HepG2 (cell line): ENCODE data around the gene HEXA. TPM values are rescaled to one million over a fixed set of nuclear protein-coding genes. Genes with fewer than 3 reads are reported as not detected.

Source experiments
- AKAP8 ChIP-seq: sonication (generic); formaldehyde crosslinking; IDR thresholded peaks from 2 replicates; pipeline ENCODE4 v1.5.1; 2020; ENCODE audit warnings: mild to moderate bottlenecking, missing genetic modification reagents
- ATF7-NPFF ChIP-seq: sonication (generic); formaldehyde crosslinking; IDR thresholded peaks from 2 replicates; pipeline ENCODE4 v1.8.1; 2023; ENCODE audit warnings: mild to moderate bottlenecking, low read depth, missing genetic modification reagents, moderate library complexity
- FOXC1 ChIP-seq: sonication (generic); formaldehyde crosslinking; IDR thresholded peaks from 2 replicates; pipeline ENCODE4 v1.8.0; 2022; ENCODE audit warnings: mild to moderate bottlenecking, missing genetic modification reagents, borderline replicate concordance
- FOXK2 ChIP-seq: fragments of 450-650 bp; IDR thresholded peaks from 2 replicates; pipeline ENCODE4 v1.6.1; 2016
- ISL2 ChIP-seq: sonication (generic); formaldehyde crosslinking; IDR thresholded peaks from 2 replicates; pipeline ENCODE4 v1.5.0; 2020; ENCODE audit warnings: missing genetic modification reagents
- MED1 ChIP-seq: sonication (generic); formaldehyde crosslinking; IDR thresholded peaks from 2 replicates; pipeline ENCODE4 v1.4.0; 2020; ENCODE audit warnings: missing genetic modification reagents
- NKX3-1 ChIP-seq: sonication (generic); formaldehyde crosslinking; IDR thresholded peaks from 2 replicates; pipeline ENCODE4 v1.5.0; 2020; ENCODE audit warnings: missing genetic modification reagents
- TBX3 ChIP-seq: fragments of 450-650 bp; IDR thresholded peaks from 2 replicates; pipeline ENCODE4 v1.6.1; 2017; ENCODE audit warnings: antibody characterized with exemption, mild to moderate bottlenecking, inconsistent platforms, borderline replicate concordance
- YEATS2 ChIP-seq: sonication (generic); formaldehyde crosslinking; IDR thresholded peaks from 2 replicates; pipeline ENCODE4 v1.4.0; 2020; ENCODE audit warnings: missing genetic modification reagents, borderline replicate concordance
- ZBTB37 ChIP-seq: sonication (generic); formaldehyde crosslinking; IDR thresholded peaks from 2 replicates; pipeline ENCODE4 v1.4.0; 2020; ENCODE audit warnings: mild to moderate bottlenecking, missing genetic modification reagents
- ZNF30 ChIP-seq: sonication (generic); formaldehyde crosslinking; IDR thresholded peaks from 2 replicates; pipeline ENCODE4 v1.5.0; 2020; ENCODE audit warnings: mild to moderate bottlenecking, missing genetic modification reagents
- ZNF326 ChIP-seq: sonication (generic); formaldehyde crosslinking; IDR thresholded peaks from 2 replicates; pipeline ENCODE4 v1.4.0; 2020; ENCODE audit warnings: missing genetic modification reagents, borderline replicate concordance
- ZNF333 ChIP-seq: sonication (generic); formaldehyde crosslinking; IDR thresholded peaks from 2 replicates; pipeline ENCODE4 v1.4.0; 2020; ENCODE audit warnings: mild to moderate bottlenecking, missing genetic modification reagents, borderline replicate concordance
- ZNF367 ChIP-seq: sonication (generic); formaldehyde crosslinking; IDR thresholded peaks from 2 replicates; pipeline ENCODE4 v1.4.0; 2020; ENCODE audit warnings: missing genetic modification reagents, borderline replicate concordance
- ZNF484 ChIP-seq: sonication (generic); formaldehyde crosslinking; IDR thresholded peaks from 2 replicates; pipeline ENCODE4 v1.5.1; 2020; ENCODE audit warnings: mild to moderate bottlenecking, low read depth, missing genetic modification reagents, borderline replicate concordance
- ZNF609 ChIP-seq: sonication (generic); formaldehyde crosslinking; IDR thresholded peaks from 2 replicates; pipeline ENCODE4 v1.4.0; 2020; ENCODE audit warnings: mild to moderate bottlenecking, missing genetic modification reagents, borderline replicate concordance
- ZSCAN31 ChIP-seq: sonication (generic); formaldehyde crosslinking; IDR thresholded peaks from 2 replicates; pipeline ENCODE4 v1.5.0; 2020; ENCODE audit warnings: low read depth, mild to moderate bottlenecking, missing genetic modification reagents
- polyA plus RNA-seq, 8 experiments: library from polyadenylated mRNA; depleted of rRNA in 3 of 8; stranded (reverse) in 7 of 8; unstranded in 1 of 8; fragments of >200 nt; fragmentation: Illumina TruSeq in 4 of 8; extraction: Trizol in 4 of 8; gene quantifications; 2 replicates each; pipeline versions ENCODE4 v1.2.1 to v1.2.3, GENCODE V29; 2011 to 2016; ENCODE audit warnings: low read depth in 4 of 8, missing spikeins in 1 of 8, mixed read lengths in 1 of 8; ENCODE audit not compliant: insufficient read depth in 1 of 8
- total RNA-seq, 5 experiments: library from RNA; depleted of rRNA; stranded (reverse); fragments of >200 nt; fragmentation: Illumina TruSeq; extraction: Trizol; gene quantifications; 2 replicates each; pipeline ENCODE4 v1.2.3, GENCODE V29; 2016; ENCODE audit warnings: low read depth in 1 of 5
- TF ChIP-seq, protein P1 (sequence below): sonication (generic); formaldehyde crosslinking; IDR thresholded peaks from 2 replicates; pipeline ENCODE4 v1.5.0; 2020; ENCODE audit warnings: mild to moderate bottlenecking, missing genetic modification reagents, borderline replicate concordance
- TF ChIP-seq, protein P2 (sequence below): sonication (generic); formaldehyde crosslinking; IDR thresholded peaks from 2 replicates; pipeline ENCODE4 v1.9.0; 2021; ENCODE audit warnings: missing genetic modification reagents, mild to moderate bottlenecking, borderline replicate concordance

Gene HEXA
- total and polyA plus RNA-seq, 2 of the 13 experiments (the other 11 are each of a cell fraction or from before 2014, with no cell fraction given), result 106 to 219 TPM

- TF ChIP-seq, protein P1, sequence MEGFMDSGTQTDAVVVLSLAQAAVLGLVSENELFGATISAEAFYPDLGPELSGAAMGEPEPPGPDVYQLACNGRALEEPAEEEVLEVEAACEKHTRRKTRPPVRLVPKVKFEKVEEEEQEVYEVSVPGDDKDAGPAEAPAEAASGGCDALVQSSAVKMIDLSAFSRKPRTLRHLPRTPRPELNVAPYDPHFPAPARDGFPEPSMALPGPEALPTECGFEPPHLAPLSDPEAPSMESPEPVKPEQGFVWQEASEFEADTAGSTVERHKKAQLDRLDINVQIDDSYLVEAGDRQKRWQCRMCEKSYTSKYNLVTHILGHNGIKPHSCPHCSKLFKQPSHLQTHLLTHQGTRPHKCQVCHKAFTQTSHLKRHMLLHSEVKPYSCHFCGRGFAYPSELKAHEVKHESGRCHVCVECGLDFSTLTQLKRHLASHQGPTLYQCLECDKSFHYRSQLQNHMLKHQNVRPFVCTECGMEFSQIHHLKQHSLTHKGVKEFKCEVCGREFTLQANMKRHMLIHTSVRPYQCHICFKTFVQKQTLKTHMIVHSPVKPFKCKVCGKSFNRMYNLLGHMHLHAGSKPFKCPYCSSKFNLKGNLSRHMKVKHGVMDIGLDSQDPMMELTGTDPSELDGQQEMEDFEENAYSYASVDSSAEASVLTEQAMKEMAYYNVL, result no peak
- no peak for TF ChIP-seq ZNF333
- TF ChIP-seq ZNF30, result 0 out of 2 replicates have a peak, but pooled peaks have one; percentile 42
- TF ChIP-seq ZNF367, result peak; percentile 91; the same call in 1 of the 2 replicates
- TF ChIP-seq ZBTB37 (CRISPR knock-in tag), result no peak
- peak; percentile 90 for TF ChIP-seq ZSCAN31 (CRISPR knock-in tag)
- peak; percentile 99 for TF ChIP-seq YEATS2
- peak; percentile 93 for TF ChIP-seq ATF7-NPFF (CRISPR knock-in tag)
- peak; percentile 92 for TF ChIP-seq MED1 (CRISPR knock-in tag)
- TF ChIP-seq, protein P2, sequence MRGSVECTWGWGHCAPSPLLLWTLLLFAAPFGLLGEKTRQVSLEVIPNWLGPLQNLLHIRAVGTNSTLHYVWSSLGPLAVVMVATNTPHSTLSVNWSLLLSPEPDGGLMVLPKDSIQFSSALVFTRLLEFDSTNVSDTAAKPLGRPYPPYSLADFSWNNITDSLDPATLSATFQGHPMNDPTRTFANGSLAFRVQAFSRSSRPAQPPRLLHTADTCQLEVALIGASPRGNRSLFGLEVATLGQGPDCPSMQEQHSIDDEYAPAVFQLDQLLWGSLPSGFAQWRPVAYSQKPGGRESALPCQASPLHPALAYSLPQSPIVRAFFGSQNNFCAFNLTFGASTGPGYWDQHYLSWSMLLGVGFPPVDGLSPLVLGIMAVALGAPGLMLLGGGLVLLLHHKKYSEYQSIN (CRISPR knock-in tag), result no peak
- TF ChIP-seq ISL2 (CRISPR knock-in tag), result peak; percentile 77
- TF ChIP-seq AKAP8 (CRISPR knock-in tag), result no peak
- TF ChIP-seq ZNF609 (CRISPR knock-in tag), result peak; percentile 73; the same call in 1 of the 2 replicates
- TF ChIP-seq ZNF326 (CRISPR knock-in tag), result no peak
- TF ChIP-seq TBX3, result peak; percentile 47; the same call in 1 of the 2 replicates
- TF ChIP-seq FOXC1, result peak; percentile 95
- peak; percentile 89 for TF ChIP-seq NKX3-1 (CRISPR knock-in tag)
- TF ChIP-seq FOXK2, result peak; percentile 54; the same call in 1 of the 2 replicates
- TF ChIP-seq ZNF484 (CRISPR knock-in tag), result no peak
Observed at GRCh38 chr15:72375846-72376581, at the start of gene HEXA (continued).
